ENCODE data around the gene EEPD1. TPM values are rescaled to one million over a fixed set of nuclear protein-coding genes. Genes with fewer than 3 reads are reported as not detected.

The EEPD1 gene
- total and polyA plus RNA-seq, 11 donors, result 3.7 to 12.2 (median 7.7) TPM

GRCh38 chr7:36130236-36130945 lies 22.7 kb upstream of the EEPD1 start:
- H3K4me3 ChIP-seq, result no peak overlapping the region
- WGBS, 4 donors, result 75 to 89% (median 81%) methylated on average over 7 of the region's 7 CpGs
- no peaks in the 10 kb centered on the region for H3K27me3 ChIP-seq
- H3K4me1 ChIP-seq, result peaks cover 0 to 51% (median 28%) of the 10 kb centered on the region in 12 donors
- H3K9me3 ChIP-seq, result peaks cover 0 to 2% (median 0%) of the 10 kb centered on the region in 12 donors
- no peak for DNase-seq
- H3K36me3 ChIP-seq, result no peaks in the 10 kb centered on the region
- TF ChIP-seq POLR2A (IDR thresholded peaks at IDR 0.05), result no peak
- TF ChIP-seq CTCF (IDR thresholded peaks at IDR 0.05), result no peak
- ATAC-seq, result no peak
- intact Hi-C loops (cut with DNase I), result no loop called here
- H3K27ac ChIP-seq, result peak overlapping the region in 4 of 12 donors; percentile 18 to 90 (median 69)

- Histone ChIP-seq H3K4me3 (no peak overlapping the region), H3K4me1 (peaks cover 0 to 51% (median 28%) of the 10 kb centered on the region in 12 donors), H3K36me3 (no peaks in the 10 kb centered on the region), H3K9me3 (peaks cover 0 to 2% (median 0%) of the 10 kb centered on the region in 12 donors), H3K27me3 (no peaks in the 10 kb centered on the region), H3K27ac (peak overlapping the region in 4 of 12 donors; percentile 18 to 90 (median 69))
- ATAC-seq (peak in 1 of 4 donors; percentile 80), DNase-seq (peak in 1 of 5 donors; percentile 34)
- intact Hi-C loops (cut with DNase I), result no loop called here
- 43 to 89% (median 82%) methylated on average over 4 of the region's 4 CpGs for WGBS, 4 donors
- TF ChIP-seq CTCF (IDR thresholded peaks at IDR 0.05), result no peak
- TF ChIP-seq POLR2A (IDR thresholded peaks at IDR 0.05), result no peak
Measured at GRCh38 chr7:36131026-36131425, 22.0 kb upstream of the EEPD1 start.

GRCh38 chr7:36131499-36131898 lies 21.6 kb upstream of the EEPD1 start:
- DNase-seq (no peak), ATAC-seq (no peak)
- no peaks in the 10 kb centered on the region for H3K36me3 ChIP-seq
- H3K4me3 ChIP-seq, result no peak overlapping the region
- H3K27ac ChIP-seq, result peak overlapping the region in 4 of 12 donors; percentile 40 to 90 (median 69)
- no peaks in the 10 kb centered on the region for H3K27me3 ChIP-seq
- WGBS, 4 donors, result 76 to 88% (median 84%) methylated on average over 7 of the region's 7 CpGs
- intact Hi-C loops (cut with DNase I), result no loop called here
- TF ChIP-seq CTCF (IDR thresholded peaks at IDR 0.05) (no peak), POLR2A (IDR thresholded peaks at IDR 0.05) (no peak)
- peaks cover 0 to 51% (median 28%) of the 10 kb centered on the region in 12 donors for H3K4me1 ChIP-seq
- peaks cover 0 to 2% (median 0%) of the 10 kb centered on the region in 12 donors for H3K9me3 ChIP-seq

- peaks cover 0 to 2% (median 0%) of the 10 kb centered on the region in 12 donors for H3K9me3 ChIP-seq
- TF ChIP-seq POLR2A (IDR thresholded peaks at IDR 0.05) (no peak), CTCF (IDR thresholded peaks at IDR 0.05) (no peak)
- H3K4me1 ChIP-seq, result peaks cover 0 to 48% (median 26%) of the 10 kb centered on the region in 12 donors
- H3K36me3 ChIP-seq, result no peaks in the 10 kb centered on the region
- no peaks in the 10 kb centered on the region for H3K27me3 ChIP-seq
- no peak overlapping the region for H3K4me3 ChIP-seq
- H3K27ac ChIP-seq, result peak overlapping the region in 2 of 12 donors; percentile 66 to 90
- intact Hi-C loops (cut with DNase I), result no loop called here
- DNase-seq (no peak), ATAC-seq (no peak)
- 91 to 95% (median 94%) methylated on average over 8 of the region's 8 CpGs for WGBS, 4 donors
Measured at GRCh38 chr7:36132012-36132411, 21.0 kb upstream of the EEPD1 start.
